GM18502 (cell line): Measurements from ENCODE around the gene FAM210B.
A peak's percentile ranks its signal among the peaks of the same experiment; 100 is the strongest.
"Not testable (repeated sequence)": the region's sequence is repeated elsewhere in the genome, so short reads cannot be mapped to it uniquely, and the experiment has no call there.

Source experiments
- ATAC-seq: cut with Tn5 transposase; IDR thresholded peaks from one replicate; pipeline ENCODE4 v1.9.1; 2021; ENCODE audit warnings: mild to moderate bottlenecking; ENCODE audit not compliant: unreplicated experiment, poor library complexity

Gene FAM210B

GRCh38 chr20:56358600-56359211, at the start of gene FAM210B:
FAM210B (plus strand) TSS chr20:56358974; CDS start chr20:56359006, 32 bp downstream.
- ATAC-seq = peak; percentile 99

GRCh38 chr20:56316051-56316450, 42.7 kb upstream of the FAM210B start:
- no peak for ATAC-seq

GRCh38 chr20:56316483-56316882, 42.3 kb upstream of the FAM210B start:
- no peak for ATAC-seq

- ATAC-seq = no peak
These were observed 36.1 kb upstream of the FAM210B start for GRCh38 chr20:56322681-56323080.

- no peak for ATAC-seq
These were observed 35.6 kb upstream of the FAM210B start for GRCh38 chr20:56323206-56323605.

GRCh38 chr20:56323656-56324055, 35.1 kb upstream of the FAM210B start:
- no peak for ATAC-seq

- ATAC-seq = no peak
These were observed 34.0 kb upstream of the FAM210B start for GRCh38 chr20:56324806-56325205.

GRCh38 chr20:56328861-56329260, 29.9 kb upstream of the FAM210B start:
- ATAC-seq = no peak

- ATAC-seq = not testable (repeated sequence)
These were observed 22.1 kb upstream of the FAM210B start for GRCh38 chr20:56336709-56337108.

GRCh38 chr20:56342783-56343182, 16.0 kb upstream of the FAM210B start:
- no peak for ATAC-seq

GRCh38 chr20:56343861-56344381, 14.9 kb upstream of the FAM210B start:
- ATAC-seq = peak; percentile 79

- ATAC-seq = no peak
These were observed 12.9 kb upstream of the FAM210B start for GRCh38 chr20:56345911-56346310.

GRCh38 chr20:56347628-56348304, 11.0 kb upstream of the FAM210B start:
- ATAC-seq = no peak

GRCh38 chr20:56348305-56348693, 10.5 kb upstream of the FAM210B start:
- no peak for ATAC-seq

GRCh38 chr20:56348746-56349145, 10.0 kb upstream of the FAM210B start:
- no peak for ATAC-seq

GRCh38 chr20:56350842-56351241, 7.9 kb upstream of the FAM210B start:
- ATAC-seq = no peak

GRCh38 chr20:56352345-56353055, 6.3 kb upstream of the FAM210B start:
- ATAC-seq = no peak

GRCh38 chr20:56353356-56353755, 5.4 kb upstream of the FAM210B start:
- no peak for ATAC-seq

- ATAC-seq = no peak
These were observed 704 bp upstream of the FAM210B start for GRCh38 chr20:56358070-56358469.

- ATAC-seq = peak; percentile 24
These were observed 698 bp downstream of the FAM210B start for GRCh38 chr20:56359212-56360132.
